GM21360 (cell line): ENCODE results near the gene SLC2A11.
"Not testable (repeated sequence)": the region's sequence is repeated elsewhere in the genome, so short reads cannot be mapped to it uniquely, and the experiment has no call there.

ENCODE experiments used
- ATAC-seq: cut with Tn5 transposase; IDR thresholded peaks from one replicate; pipeline ENCODE4 v1.9.1; 2021; ENCODE audit warnings: mild to moderate bottlenecking, moderate library complexity; ENCODE audit not compliant: unreplicated experiment

The SLC2A11 gene

DNA sequence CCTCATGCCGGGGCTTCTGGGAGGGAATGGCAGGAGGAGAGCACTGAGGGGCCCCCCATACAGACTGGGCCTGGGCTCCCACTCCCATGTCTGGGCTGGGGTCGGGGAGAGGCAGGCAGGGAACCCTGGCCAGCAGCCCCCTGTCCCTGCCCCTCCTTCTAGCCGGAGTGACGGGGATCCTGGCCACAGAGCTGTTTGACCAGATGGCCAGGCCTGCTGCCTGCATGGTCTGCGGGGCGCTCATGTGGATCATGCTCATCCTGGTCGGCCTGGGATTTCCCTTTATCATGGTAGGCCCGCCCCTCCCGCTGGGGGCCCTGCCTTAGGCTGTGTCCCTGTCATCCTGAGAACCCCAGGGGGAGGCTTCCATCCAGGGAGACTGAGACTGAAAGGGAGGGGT is 26.5 kb downstream of the SLC2A11 start:
- ATAC-seq: no peak

DNA sequence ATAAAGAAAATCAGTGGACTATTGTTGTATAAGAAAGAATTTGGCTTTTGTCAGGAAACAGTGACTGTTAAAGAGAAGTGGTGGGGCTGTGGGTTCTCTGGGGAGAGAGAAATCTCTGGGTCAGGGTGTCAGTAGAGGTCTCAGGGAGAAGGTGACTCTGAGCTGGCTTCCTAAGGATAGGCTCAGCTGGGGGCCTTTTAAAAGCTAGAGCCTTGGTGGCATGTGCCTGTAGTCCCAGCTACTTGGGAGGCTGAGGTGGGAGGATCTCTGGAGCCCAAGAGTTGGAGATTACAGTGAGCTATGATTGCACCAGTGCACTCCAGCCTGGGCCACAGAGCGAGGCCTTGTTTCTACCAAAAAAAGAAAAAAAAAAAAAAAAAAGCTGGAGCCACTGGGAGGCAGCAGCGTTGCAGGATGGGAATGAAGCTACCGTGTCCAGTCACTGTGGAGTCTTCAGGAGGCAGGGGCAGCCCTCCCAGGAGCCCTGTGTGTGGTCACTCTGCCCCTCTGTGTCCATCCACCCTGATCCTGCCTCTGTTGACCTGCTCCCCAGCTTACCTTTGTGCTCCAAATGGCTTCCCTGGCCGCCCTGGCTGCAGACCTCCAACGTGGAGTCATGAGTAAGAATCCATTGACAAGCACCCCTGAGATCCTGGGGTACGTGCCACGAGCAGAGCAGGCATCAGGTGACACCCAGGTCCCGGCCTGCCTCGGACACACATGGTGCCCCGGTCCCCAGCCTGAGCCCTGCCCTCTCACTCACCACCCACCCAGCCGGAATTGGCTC is 31.1 kb downstream of the SLC2A11 start:
- no peak for ATAC-seq

DNA sequence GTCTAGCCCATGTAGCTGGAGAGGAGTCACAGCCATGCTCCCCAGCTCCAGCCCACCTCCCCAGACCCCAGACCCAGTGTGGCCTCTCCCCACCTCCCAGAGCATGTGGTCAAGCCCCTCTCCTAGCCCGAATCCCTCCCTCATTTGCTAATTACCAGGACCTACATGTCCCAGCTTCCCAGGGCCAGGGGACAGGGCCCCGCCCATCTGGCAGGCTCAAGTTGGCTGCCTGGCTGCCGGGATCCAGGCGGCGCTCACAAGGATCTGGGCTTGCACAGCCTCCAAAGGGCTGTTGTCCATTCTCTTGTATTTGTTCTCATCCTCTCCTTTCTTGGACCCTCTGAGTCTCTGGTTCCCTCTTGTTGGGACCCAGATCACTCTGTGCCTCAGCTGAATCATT is 31.9 kb downstream of the SLC2A11 start:
- no peak for ATAC-seq

- ATAC-seq: no peak
Measured at GRCh38 chr22:23891726-23892125, 34.1 kb downstream of the SLC2A11 start.

DNA sequence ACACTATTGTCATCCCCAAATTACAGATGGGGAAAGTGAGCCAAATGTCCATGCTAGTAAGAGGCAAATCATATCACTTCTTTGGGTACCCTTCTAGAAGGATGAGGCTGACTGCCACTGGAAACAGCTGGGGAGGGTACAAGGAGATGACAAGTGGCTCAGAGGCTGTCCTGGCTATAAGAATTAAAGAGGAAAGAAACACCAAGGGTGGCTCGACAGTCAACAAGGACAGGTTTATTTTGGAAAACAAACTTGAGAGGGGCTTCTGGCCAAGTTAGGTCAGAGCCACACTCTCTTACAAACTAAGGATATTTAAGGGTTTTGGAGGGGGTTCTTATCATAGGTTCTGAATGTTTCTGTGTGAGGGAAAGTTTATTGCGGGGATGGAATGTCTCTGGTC is 34.5 kb downstream of the SLC2A11 start:
- ATAC-seq: no peak

GRCh38 chr22:23892706-23893105 is 35.0 kb downstream of the SLC2A11 start:
- ATAC-seq: no peak

DNA sequence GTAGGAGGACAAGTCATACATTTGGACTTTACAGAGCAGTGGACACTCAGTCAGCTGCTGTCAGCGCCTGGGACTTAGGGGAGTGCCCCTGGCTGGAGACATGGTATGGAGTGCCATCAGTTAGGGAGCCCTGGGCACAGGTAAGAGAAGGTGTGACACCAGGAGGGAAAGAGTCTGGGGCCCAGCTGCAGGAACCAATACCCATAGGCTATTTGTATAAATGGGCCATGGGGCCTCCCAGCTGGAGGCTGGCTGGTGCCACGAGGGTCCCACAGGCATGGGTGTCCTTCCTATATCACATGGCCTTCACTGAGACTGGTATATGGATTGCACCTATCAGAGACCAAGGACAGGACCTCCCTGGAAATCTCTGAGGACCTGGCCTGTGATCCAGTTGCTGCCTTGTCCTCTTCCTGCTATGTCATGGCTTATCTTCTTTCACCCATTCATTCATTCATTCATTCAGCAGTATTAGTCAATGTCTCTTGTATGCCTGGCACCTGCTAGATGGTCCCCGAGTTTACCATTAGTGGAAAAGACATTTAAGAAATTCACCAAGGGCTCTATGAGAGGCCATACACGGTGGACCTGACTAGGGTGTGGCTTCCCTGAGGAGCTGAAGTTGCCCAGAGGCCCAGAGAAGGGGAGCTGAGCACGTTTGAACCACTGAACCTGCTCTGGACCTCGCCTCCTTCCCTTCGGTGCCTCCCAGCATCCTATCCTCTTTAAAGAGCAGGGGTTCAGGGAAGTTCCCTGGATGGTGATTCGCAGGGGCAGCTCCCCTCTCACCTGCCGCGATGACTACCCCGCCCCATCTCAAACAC is 35.7 kb downstream of the SLC2A11 start:
- no peak for ATAC-seq

GRCh38 chr22:23893945-23894709 is 36.5 kb downstream of the SLC2A11 start, which contains the start of gene MIF:
Gene MIF (plus strand): TSS chr22:23894383. CDS start chr22:23894475, 92 bp downstream.
- peak; percentile 78 for ATAC-seq

GRCh38 chr22:23894710-23895598 is 37.3 kb downstream of the SLC2A11 start:
- no peak for ATAC-seq

- ATAC-seq: no peak
Measured at GRCh38 chr22:23895599-23896144, 38.0 kb downstream of the SLC2A11 start.

DNA sequence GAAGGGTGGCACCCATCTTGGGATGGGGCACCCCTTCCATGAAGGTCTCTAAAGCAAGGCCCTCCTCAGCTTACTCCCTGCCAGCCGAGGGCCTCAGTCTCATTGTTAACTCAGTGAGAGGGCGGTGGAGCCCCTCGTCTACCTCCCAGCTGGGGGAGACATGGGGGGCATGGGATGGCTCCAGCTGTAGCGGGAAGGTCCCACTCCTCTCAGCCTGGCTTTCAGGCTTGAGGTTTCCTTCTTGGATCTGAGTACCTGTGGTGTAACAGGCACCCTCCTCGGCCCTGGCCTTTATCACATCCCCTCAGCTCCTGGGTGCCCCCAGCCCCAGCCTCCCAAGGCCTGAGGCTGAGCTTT is 38.5 kb downstream of the SLC2A11 start:
- ATAC-seq: no peak

DNA sequence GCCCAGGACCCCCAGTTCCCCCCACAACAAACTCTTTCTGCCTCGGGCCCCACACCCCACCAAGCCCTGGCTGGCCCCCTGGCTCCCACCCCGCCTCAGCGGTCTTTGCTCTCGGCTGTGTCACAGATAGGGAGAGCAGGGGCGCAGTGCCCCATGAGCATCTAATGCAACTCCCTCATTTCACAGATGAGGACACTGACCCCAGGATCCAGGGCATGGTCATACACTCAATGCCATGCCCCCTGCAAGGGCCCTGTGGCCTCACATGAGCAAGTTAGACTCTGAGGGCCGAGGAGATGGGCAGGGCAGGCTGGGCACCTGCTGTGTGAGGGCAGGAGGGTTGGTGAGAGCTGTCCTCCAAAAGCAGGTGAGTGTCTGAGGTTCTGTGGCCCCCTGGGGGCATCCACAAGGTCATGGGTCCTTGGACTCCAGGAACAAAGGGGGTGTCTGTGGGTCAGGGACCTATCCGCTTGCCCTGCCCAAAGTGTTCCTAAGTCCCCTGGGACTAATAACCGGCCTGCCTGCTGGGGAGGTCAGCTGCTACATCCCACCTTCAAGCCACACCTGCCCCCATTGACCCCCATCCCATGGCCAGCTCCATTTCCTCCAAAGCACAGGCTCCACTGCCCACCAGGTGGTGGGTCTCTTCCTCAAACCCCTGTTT is 39.0 kb downstream of the SLC2A11 start:
- ATAC-seq: no peak

- ATAC-seq: no peak
Measured at GRCh38 chr22:23897320-23897719, 39.6 kb downstream of the SLC2A11 start.

DNA sequence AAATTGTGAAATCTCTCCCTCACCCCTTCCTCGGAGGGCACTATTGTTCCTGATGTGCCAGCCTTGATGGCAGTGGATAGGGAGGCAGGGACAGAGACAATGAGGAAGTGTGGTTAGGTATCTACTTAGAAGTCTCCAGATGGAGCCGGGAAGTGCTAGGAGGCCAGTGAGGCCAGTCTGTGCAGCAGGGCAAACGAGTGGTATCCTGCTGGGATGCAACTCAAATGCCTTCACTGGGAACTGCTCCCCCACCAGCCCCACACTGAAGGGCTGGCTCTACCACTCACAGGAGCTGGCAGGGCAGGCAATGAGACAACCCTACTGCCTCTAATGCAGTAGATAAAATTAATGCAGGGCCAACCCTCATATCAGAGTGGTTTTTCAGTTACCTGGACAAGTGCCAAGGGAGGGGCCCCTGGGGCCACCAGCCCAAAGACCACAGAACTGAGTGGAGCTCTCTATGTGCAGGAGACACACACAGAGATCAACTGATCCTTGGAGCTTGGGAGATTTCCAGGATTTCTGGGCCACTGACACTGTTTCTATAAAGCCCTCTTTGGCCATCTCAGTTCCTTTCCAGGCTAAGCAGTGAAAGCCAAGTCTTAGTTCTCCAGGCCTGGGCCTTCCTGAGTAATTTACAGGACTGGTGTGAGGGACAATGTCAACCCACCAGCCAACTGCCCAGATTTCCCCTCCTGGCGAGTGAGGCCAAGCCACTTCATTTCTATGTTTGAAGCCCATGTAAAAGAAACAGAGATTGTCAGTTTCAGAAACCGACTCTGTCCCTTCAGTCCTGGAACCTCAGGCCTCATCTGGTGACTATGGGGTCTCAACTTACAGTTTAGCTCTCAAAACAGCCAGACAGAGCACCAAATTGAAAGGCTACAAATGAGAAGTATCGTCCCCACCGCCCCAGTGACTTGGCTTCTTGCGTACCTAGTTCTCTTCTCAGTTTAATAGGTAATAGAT is 40.6 kb downstream of the SLC2A11 start:
- no peak for ATAC-seq

- ATAC-seq: no peak
Measured at GRCh38 chr22:23899042-23899745, 41.5 kb downstream of the SLC2A11 start.

- ATAC-seq: not testable (repeated sequence)
Measured at GRCh38 chr22:23900227-23900626, 42.6 kb downstream of the SLC2A11 start.

GRCh38 chr22:23901600-23901999 is 43.9 kb downstream of the SLC2A11 start:
- ATAC-seq: no peak
